Erythroblast (primary cell): ENCODE results near the gene CS.
"Not testable (repeated sequence)": the region's sequence is repeated elsewhere in the genome, so short reads cannot be mapped to it uniquely, and the experiment has no call there.

ENCODE experiments used
- DNase-seq, 2 experiments: peaks; one replicate each; lab custom pipeline; 2025; lab: John Stamatoyannopoulos, UW
- GATA1 ChIP-seq: IDR thresholded peaks from 2 replicates; pipeline ENCODE4 v1.6.1; 2011; ENCODE audit warnings: low read depth, mild to moderate bottlenecking, control low read depth, low read length, moderate library complexity
- POLR2A ChIP-seq: IDR thresholded peaks from 2 replicates; pipeline ENCODE4 v1.6.1; 2011; ENCODE audit warnings: mild to moderate bottlenecking, low read length

CS gene

GRCh38 chr12:56307221-56307965 is 7.3 kb upstream of the CS start:
- DNase-seq, result no peak
- TF ChIP-seq GATA1, result no peak
- TF ChIP-seq POLR2A, result no peak

GRCh38 chr12:56304872-56305590 is 4.9 kb upstream of the CS start:
- no peak for TF ChIP-seq GATA1
- no peak for TF ChIP-seq POLR2A
- DNase-seq, result no peak

- DNase-seq, result no peak
- TF ChIP-seq POLR2A, result no peak
- no peak for TF ChIP-seq GATA1
These were observed 4.1 kb upstream of the CS start for GRCh38 chr12:56304276-56304675.

GRCh38 chr12:56300644-56301464 is 724 bp upstream of the CS start:
- peak; percentile 12 for TF ChIP-seq POLR2A
- no peak for TF ChIP-seq GATA1
- DNase-seq, result peak; percentile 69 to 85

- TF ChIP-seq GATA1, result no peak
- TF ChIP-seq POLR2A, result no peak
- peak; percentile 69 to 74 for DNase-seq
These were observed 750 bp downstream of the CS start for GRCh38 chr12:56299308-56299852.

GRCh38 chr12:56298828-56299227 is 1.3 kb downstream of the CS start:
- TF ChIP-seq GATA1, result no peak
- no peak for TF ChIP-seq POLR2A
- DNase-seq, result no peak

- TF ChIP-seq GATA1 (no peak), POLR2A (no peak)
- no peak for DNase-seq
These were observed 2.7 kb downstream of the CS start for GRCh38 chr12:56297400-56297799.

DNA sequence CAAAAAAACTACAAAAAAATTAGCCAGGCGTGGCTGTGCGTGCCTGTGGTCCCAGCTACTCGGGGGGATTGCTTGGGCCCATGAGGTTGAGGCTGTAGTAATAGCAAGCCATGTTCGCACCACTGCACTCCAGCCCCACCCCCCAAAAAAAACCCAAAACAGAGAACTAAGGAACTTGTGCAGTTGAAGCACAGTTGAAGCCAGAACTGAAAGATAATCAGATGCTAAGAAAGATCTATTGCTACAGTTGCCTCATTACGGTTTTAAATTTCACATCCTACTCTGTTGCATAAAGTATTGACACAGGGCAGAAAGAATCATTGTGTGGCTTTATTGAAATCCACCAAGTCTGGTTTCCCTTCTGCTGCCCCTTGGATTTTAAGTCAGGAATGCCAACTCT is 3.8 kb downstream of the CS start:
- no peak for DNase-seq
- TF ChIP-seq POLR2A (no peak), GATA1 (no peak)

DNA sequence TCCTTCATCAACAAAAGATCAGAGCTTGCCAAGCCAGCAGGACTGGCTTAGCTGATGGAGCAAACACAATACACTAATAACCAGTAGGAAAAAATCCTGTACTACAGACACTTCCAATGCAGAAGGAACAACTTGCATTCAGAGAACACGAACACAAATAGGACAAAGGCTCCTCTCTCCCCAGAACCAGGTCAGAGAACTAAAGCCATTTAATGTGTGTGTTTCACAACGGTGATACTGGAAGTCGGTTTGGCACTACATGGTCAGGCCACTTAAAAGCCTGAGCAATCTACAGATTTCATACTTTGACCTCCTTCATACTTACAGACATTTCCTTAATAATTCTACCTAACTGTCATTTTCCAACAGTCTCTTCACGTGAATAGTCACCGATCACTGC is 6.3 kb downstream of the CS start:
- DNase-seq, result no peak
- TF ChIP-seq GATA1 (no peak), POLR2A (no peak)

DNA sequence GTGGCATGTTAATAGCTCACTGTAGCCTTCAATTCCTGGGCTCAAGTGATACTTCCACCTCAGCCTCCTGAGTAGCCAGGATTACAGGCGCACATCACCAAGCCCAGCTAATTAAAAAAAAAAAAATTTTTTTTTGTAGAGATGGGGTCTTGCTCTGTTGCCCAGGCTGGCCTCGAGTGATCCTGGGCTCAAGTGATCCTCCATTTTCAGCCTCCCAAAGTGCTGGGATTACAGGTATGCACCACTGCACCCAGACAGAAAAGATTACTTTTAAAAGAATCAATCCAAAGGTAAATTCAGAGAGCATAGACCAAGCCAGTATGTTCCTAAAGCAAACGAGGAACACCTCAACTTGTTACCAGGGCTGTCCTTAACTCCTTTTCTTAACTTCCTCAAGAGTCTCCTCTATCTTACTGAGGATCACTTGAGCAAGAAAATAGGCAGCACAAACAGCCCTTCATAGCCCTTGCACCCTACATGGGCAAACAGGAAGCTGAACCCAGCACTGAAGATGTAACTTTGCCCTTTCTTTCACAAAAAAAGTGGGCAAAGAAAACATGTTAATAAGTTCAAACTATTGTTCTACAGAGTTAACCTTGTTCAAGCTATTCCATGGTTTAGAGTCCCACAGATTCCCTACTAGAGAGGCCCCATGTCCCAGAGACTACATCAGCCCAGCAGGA is 11.3 kb downstream of the CS start:
- DNase-seq, result no peak
- TF ChIP-seq POLR2A, result no peak
- TF ChIP-seq GATA1, result no peak

GRCh38 chr12:56286044-56286830 is 13.9 kb downstream of the CS start:
- TF ChIP-seq POLR2A (no peak), GATA1 (no peak)
- DNase-seq, result no peak

DNA sequence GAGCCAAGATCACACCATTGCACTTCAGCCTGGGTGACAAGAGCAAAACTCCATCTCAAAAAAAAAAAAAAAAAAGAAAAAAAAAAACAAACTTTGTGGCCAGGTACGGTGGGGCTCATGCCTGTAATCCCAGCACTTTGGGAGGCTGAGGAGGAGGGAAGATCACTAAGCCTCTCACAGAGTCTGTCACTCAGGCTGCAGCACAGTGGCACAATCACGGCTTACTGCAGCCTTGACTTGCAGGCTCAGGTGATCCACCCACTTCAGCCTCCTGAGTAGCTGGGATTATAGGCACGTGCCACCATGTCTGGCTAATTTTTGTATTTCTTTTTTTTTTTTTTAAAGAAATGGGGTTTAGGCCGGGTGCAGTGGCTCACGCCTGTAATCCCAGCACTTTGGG is 15.9 kb downstream of the CS start:
- DNase-seq, result not testable (repeated sequence)
